ENCODE results near the gene OTOL1. TPM values are rescaled to one million over a fixed set of nuclear protein-coding genes. Genes with fewer than 3 reads are reported as not detected.

OTOL1 gene
- total RNA-seq, 2 donors from 2014 or later = not detected

GRCh38 chr3:161550491-161551195, 54.0 kb downstream of the OTOL1 start:
- no peak overlapping the region for H3K27ac Mint-ChIP-seq
- ATAC-seq (replicated peaks in 1 of 2) (no peak), DNase-seq (no peak)
- H3K4me1 Mint-ChIP-seq (ENCODE audit: low read depth) = no peaks in the 10 kb centered on the region
- no peak overlapping the region for H3K4me3 Mint-ChIP-seq
- H3K27me3 Mint-ChIP-seq (ENCODE audit: low read depth) = peaks cover 14% of the 10 kb centered on the region
- H3K9me3 Mint-ChIP-seq = no peaks in the 10 kb centered on the region
- no peaks in the 10 kb centered on the region for H3K36me3 Mint-ChIP-seq (ENCODE audit: insufficient read depth in 2 of 2)

GRCh38 chr3:161551697-161552096, 55.1 kb downstream of the OTOL1 start:
- Mint-ChIP-seq H3K4me3 (no peak overlapping the region), H3K4me1 (ENCODE audit: low read depth) (no peaks in the 10 kb centered on the region), H3K36me3 (ENCODE audit: insufficient read depth in 2 of 2) (no peaks in the 10 kb centered on the region), H3K9me3 (no peaks in the 10 kb centered on the region), H3K27me3 (ENCODE audit: low read depth) (peaks cover 14% of the 10 kb centered on the region), H3K27ac (no peak overlapping the region)
- DNase-seq (no peak), ATAC-seq (replicated peaks in 1 of 2) (no peak)

GRCh38 chr3:161552984-161553560, 56.5 kb downstream of the OTOL1 start:
- Mint-ChIP-seq H3K27ac (no peak overlapping the region), H3K4me1 (ENCODE audit: low read depth) (no peaks in the 10 kb centered on the region), H3K36me3 (ENCODE audit: insufficient read depth in 2 of 2) (no peaks in the 10 kb centered on the region), H3K4me3 (no peak overlapping the region), H3K9me3 (no peaks in the 10 kb centered on the region), H3K27me3 (ENCODE audit: low read depth) (peaks cover 14% of the 10 kb centered on the region)
- no peak for DNase-seq
- ATAC-seq (replicated peaks in 1 of 2) = no peak

Other genes with a start within 250 kb of the OTOL1 start
- gene SPTSSB, start 125.3 kb upstream of the OTOL1 start, total RNA-seq = not detected